Effector memory CD4-positive, alpha-beta T cell (primary cell): ENCODE data around the gene TUBA1A.
"Not testable (repeated sequence)": the region's sequence is repeated elsewhere in the genome, so short reads cannot be mapped to it uniquely, and the experiment has no call there.

ENCODE experiments used
- DNase-seq, 3 donors: peaks; one replicate each; pipeline ENCODE4 v3.0.0-alpha.2; 2020
- H3K27ac ChIP-seq: 2 replicates; pipeline ENCODE4 v1.7.0; 2013; ENCODE audit warnings: mild to moderate bottlenecking, low read length, moderate library complexity; ENCODE audit not compliant: insufficient read depth, poor library complexity, severe bottlenecking
- H3K27me3 ChIP-seq: replicated peaks from 2 replicates; pipeline ENCODE4 v1.7.0; 2013; ENCODE audit warnings: mild to moderate bottlenecking, low read length; ENCODE audit not compliant: insufficient read depth, control insufficient read depth, poor library complexity, severe bottlenecking
- H3K36me3 ChIP-seq: 2 replicates; pipeline ENCODE4 v1.7.0; 2013; ENCODE audit warnings: mild to moderate bottlenecking, low read length, moderate library complexity; ENCODE audit not compliant: control insufficient read depth, insufficient read depth
- H3K4me1 ChIP-seq: 2 replicates; pipeline ENCODE4 v1.7.0; 2013; ENCODE audit warnings: low read length, mild to moderate bottlenecking; ENCODE audit not compliant: control insufficient read depth, insufficient read depth, poor library complexity, severe bottlenecking
- H3K4me3 ChIP-seq: 2 replicates; pipeline ENCODE4 v1.7.0; 2013; ENCODE audit warnings: low read length, low read depth, mild to moderate bottlenecking; ENCODE audit not compliant: insufficient read depth, poor library complexity, severe bottlenecking
- H3K9me3 ChIP-seq: 2 replicates; pipeline ENCODE4 v1.7.0; 2013; ENCODE audit warnings: mild to moderate bottlenecking, low read length, moderate library complexity; ENCODE audit not compliant: control insufficient read depth

The TUBA1A gene

GRCh38 chr12:49225576-49226166, 36.8 kb upstream of the TUBA1A start:
- no peak for DNase-seq
- Histone ChIP-seq H3K27ac (no peak overlapping the region), H3K9me3 (no peaks in the 10 kb centered on the region), H3K36me3 (no peaks in the 10 kb centered on the region), H3K27me3 (no peaks in the 10 kb centered on the region), H3K4me3 (no peak overlapping the region), H3K4me1 (no peaks in the 10 kb centered on the region)

GRCh38 chr12:49223590-49224369, 34.9 kb upstream of the TUBA1A start:
- H3K4me3 ChIP-seq: no peak overlapping the region
- DNase-seq: no peak
- no peaks in the 10 kb centered on the region for H3K27me3 ChIP-seq
- H3K27ac ChIP-seq: no peak overlapping the region
- no peaks in the 10 kb centered on the region for H3K9me3 ChIP-seq
- no peaks in the 10 kb centered on the region for H3K4me1 ChIP-seq
- H3K36me3 ChIP-seq: no peaks in the 10 kb centered on the region

GRCh38 chr12:49223122-49223521, 34.2 kb upstream of the TUBA1A start:
- H3K27ac ChIP-seq: no peak overlapping the region
- no peak overlapping the region for H3K4me3 ChIP-seq
- H3K27me3 ChIP-seq: no peaks in the 10 kb centered on the region
- no peak for DNase-seq
- H3K4me1 ChIP-seq: no peaks in the 10 kb centered on the region
- no peaks in the 10 kb centered on the region for H3K36me3 ChIP-seq
- H3K9me3 ChIP-seq: no peaks in the 10 kb centered on the region

GRCh38 chr12:49220972-49221371, 32.1 kb upstream of the TUBA1A start:
- Histone ChIP-seq H3K4me3 (no peak overlapping the region), H3K27me3 (no peaks in the 10 kb centered on the region), H3K4me1 (no peaks in the 10 kb centered on the region), H3K36me3 (no peaks in the 10 kb centered on the region), H3K27ac (no peak overlapping the region), H3K9me3 (no peaks in the 10 kb centered on the region)
- DNase-seq: no peak

GRCh38 chr12:49219417-49220026, 30.6 kb upstream of the TUBA1A start:
- no peak overlapping the region for H3K4me3 ChIP-seq
- H3K36me3 ChIP-seq: no peaks in the 10 kb centered on the region
- DNase-seq: no peak
- H3K27ac ChIP-seq: no peak overlapping the region
- H3K4me1 ChIP-seq: no peaks in the 10 kb centered on the region
- H3K27me3 ChIP-seq: no peaks in the 10 kb centered on the region
- no peaks in the 10 kb centered on the region for H3K9me3 ChIP-seq

GRCh38 chr12:49212572-49212971, 23.7 kb upstream of the TUBA1A start:
- H3K4me1 ChIP-seq: no peaks in the 10 kb centered on the region
- no peaks in the 10 kb centered on the region for H3K36me3 ChIP-seq
- H3K9me3 ChIP-seq: no peaks in the 10 kb centered on the region
- no peak overlapping the region for H3K27ac ChIP-seq
- H3K27me3 ChIP-seq: no peaks in the 10 kb centered on the region
- no peak for DNase-seq
- H3K4me3 ChIP-seq: no peak overlapping the region

GRCh38 chr12:49210703-49211102, 21.8 kb upstream of the TUBA1A start:
- H3K27me3 ChIP-seq, H3K36me3 ChIP-seq, H3K4me3 ChIP-seq, H3K9me3 ChIP-seq, H3K4me1 ChIP-seq, H3K27ac ChIP-seq, DNase-seq: not testable (repeated sequence)

- Histone ChIP-seq H3K9me3 (no peaks in the 10 kb centered on the region), H3K4me3 (no peak overlapping the region), H3K4me1 (no peaks in the 10 kb centered on the region), H3K36me3 (no peaks in the 10 kb centered on the region), H3K27me3 (no peaks in the 10 kb centered on the region), H3K27ac (no peak overlapping the region)
- DNase-seq: no peak
Measured at GRCh38 chr12:49208676-49209075, 19.8 kb upstream of the TUBA1A start.

GRCh38 chr12:49208146-49208545, 19.3 kb upstream of the TUBA1A start:
- DNase-seq: no peak
- no peak overlapping the region for H3K27ac ChIP-seq
- no peaks in the 10 kb centered on the region for H3K27me3 ChIP-seq
- no peaks in the 10 kb centered on the region for H3K4me1 ChIP-seq
- H3K36me3 ChIP-seq: no peaks in the 10 kb centered on the region
- no peak overlapping the region for H3K4me3 ChIP-seq
- H3K9me3 ChIP-seq: no peaks in the 10 kb centered on the region

- H3K27me3 ChIP-seq: no peaks in the 10 kb centered on the region
- H3K9me3 ChIP-seq: no peaks in the 10 kb centered on the region
Measured at GRCh38 chr12:49206389-49206788, 17.5 kb upstream of the TUBA1A start.

More at GRCh38 chr12:49206389-49206788, 17.5 kb upstream of the TUBA1A start:
- DNase-seq: no peak
- Histone ChIP-seq H3K36me3 (no peaks in the 10 kb centered on the region), H3K4me3 (no peak overlapping the region), H3K27ac (no peak overlapping the region), H3K4me1 (no peaks in the 10 kb centered on the region)
